Measurements from ENCODE around the gene USH1C.

GRCh38 chr11:17511571-17511970 lies 32.6 kb downstream of the USH1C start:
- TF ChIP-seq POLR2A (IDR thresholded peaks at IDR 0.05) (no peak), POLR2AphosphoS5 (IDR thresholded peaks at IDR 0.05) (no peak)

Data from prostate gland (tissue), 1 donor.